ENCODE results near the gene MYO1E. TPM values are rescaled to one million over a fixed set of nuclear protein-coding genes. Genes with fewer than 3 reads are reported as not detected.
A peak's percentile ranks its signal among the peaks of the same experiment; 100 is the strongest.

MYO1E gene
- total RNA-seq, 4 donors from 2014 or later = 49.7 to 135 (median 82.2) TPM

- 25 to 27% methylated on average over 2 of the region's 2 CpGs for WGBS, 2 donors
- no peak for DNase-seq
Observed at GRCh38 chr15:59105854-59106253, 266.8 kb downstream of the MYO1E start.

GRCh38 chr15:59104912-59105732 lies 267.5 kb downstream of the MYO1E start, which contains the start of gene CCNB2:
Gene CCNB2, plus strand, starts transcription at chr15:59105146. Its CDS starts 123 bp downstream, at chr15:59105269.
- no peaks in the 10 kb centered on the region for H3K9me3 ChIP-seq
- H3K36me3 ChIP-seq = peaks cover 0 to under 1% (median 0%) of the 10 kb centered on the region in 3 donors
- TF ChIP-seq CTCF (IDR thresholded peaks at IDR 0.05) (no peak), POLR2A (IDR thresholded peaks at IDR 0.05) (peak in 1 of 4 donors; percentile 50)
- peak; percentile 41 for DNase-seq
- peak within 1 kb of the TSS; percentile 63 to 80 (median 76) for H3K4me3 ChIP-seq
- intact Hi-C loops (cut with DNase I) = no loop called here
- peak within 1 kb of the TSS; percentile 29 to 74 (median 70) for H3K27ac ChIP-seq
- H3K4me1 ChIP-seq = peaks cover 0 to 16% (median 0%) of the 10 kb centered on the region in 3 donors
- 0 to 1% methylated on average over 37 to 45 of the region's 57 CpGs for WGBS, 2 donors
- no peaks in the 10 kb centered on the region for H3K27me3 ChIP-seq

More at GRCh38 chr15:59105854-59106253, 266.8 kb downstream of the MYO1E start:
- H3K4me1 ChIP-seq = peaks cover 0 to 16% (median 0%) of the 10 kb centered on the region in 3 donors
- TF ChIP-seq POLR2A (IDR thresholded peaks at IDR 0.05) (no peak), CTCF (IDR thresholded peaks at IDR 0.05) (peak in 3 of 6 experiments; percentile 9 to 30 (median 18))
- peak overlapping the region; percentile 63 to 80 (median 76) for H3K4me3 ChIP-seq
- no peaks in the 10 kb centered on the region for H3K9me3 ChIP-seq
- intact Hi-C loops (cut with DNase I) = no loop called here
- H3K27ac ChIP-seq = peak overlapping the region in 1 of 4 donors; percentile 67
- no peaks in the 10 kb centered on the region for H3K27me3 ChIP-seq
- H3K36me3 ChIP-seq = no peaks in the 10 kb centered on the region

- no peak for DNase-seq
- Histone ChIP-seq H3K36me3 (peaks cover 0 to 6% (median 0%) of the 10 kb centered on the region in 3 donors), H3K4me3 (peak overlapping the region; percentile 63 to 80 (median 76)), H3K4me1 (peaks cover 0 to 16% (median 0%) of the 10 kb centered on the region in 3 donors), H3K27ac (peak overlapping the region in 3 of 4 donors; percentile 67 to 74 (median 73)), H3K9me3 (no peaks in the 10 kb centered on the region), H3K27me3 (no peaks in the 10 kb centered on the region)
- TF ChIP-seq CTCF (IDR thresholded peaks at IDR 0.05) (no peak), POLR2A (IDR thresholded peaks at IDR 0.05) (no peak)
- intact Hi-C loops (cut with DNase I) = no loop called here
- 1 to 2% methylated on average over 9 of the region's 9 CpGs for WGBS, 2 donors
Observed at GRCh38 chr15:59104602-59104911, 268.1 kb downstream of the MYO1E start.

GRCh38 chr15:59099162-59099685 lies 273.4 kb downstream of the MYO1E start:
- Histone ChIP-seq H3K27me3 (no peaks in the 10 kb centered on the region), H3K36me3 (peaks cover 0 to 55% (median 5%) of the 10 kb centered on the region in 3 donors), H3K9me3 (no peaks in the 10 kb centered on the region), H3K4me3 (no peak overlapping the region), H3K27ac (no peak overlapping the region), H3K4me1 (peaks cover 0 to 2% (median 0%) of the 10 kb centered on the region in 3 donors)
- DNase-seq = no peak
- WGBS, 2 donors = 68 to 80% methylated on average over 2 of the region's 2 CpGs
- intact Hi-C loops (cut with DNase I) = no loop called here
- TF ChIP-seq POLR2A (IDR thresholded peaks at IDR 0.05) (no peak), CTCF (IDR thresholded peaks at IDR 0.05) (no peak)

- peaks cover 3 to 83% (median 8%) of the 10 kb centered on the region in 3 donors for H3K36me3 ChIP-seq
- intact Hi-C loops (cut with DNase I) = no loop called here
- 83 to 86% methylated on average over 3 of the region's 3 CpGs for WGBS, 2 donors
Observed at GRCh38 chr15:59096429-59096828, 276.2 kb downstream of the MYO1E start.

More at GRCh38 chr15:59096429-59096828, 276.2 kb downstream of the MYO1E start:
- Histone ChIP-seq H3K27ac (no peak overlapping the region), H3K4me1 (no peaks in the 10 kb centered on the region), H3K27me3 (no peaks in the 10 kb centered on the region), H3K9me3 (no peaks in the 10 kb centered on the region), H3K4me3 (no peak overlapping the region)
- no peak for DNase-seq
- TF ChIP-seq CTCF (IDR thresholded peaks at IDR 0.05) = no peak
- TF ChIP-seq POLR2A (IDR thresholded peaks at IDR 0.05) = no peak
